ENCODE data around the gene BEGAIN.

DNA sequence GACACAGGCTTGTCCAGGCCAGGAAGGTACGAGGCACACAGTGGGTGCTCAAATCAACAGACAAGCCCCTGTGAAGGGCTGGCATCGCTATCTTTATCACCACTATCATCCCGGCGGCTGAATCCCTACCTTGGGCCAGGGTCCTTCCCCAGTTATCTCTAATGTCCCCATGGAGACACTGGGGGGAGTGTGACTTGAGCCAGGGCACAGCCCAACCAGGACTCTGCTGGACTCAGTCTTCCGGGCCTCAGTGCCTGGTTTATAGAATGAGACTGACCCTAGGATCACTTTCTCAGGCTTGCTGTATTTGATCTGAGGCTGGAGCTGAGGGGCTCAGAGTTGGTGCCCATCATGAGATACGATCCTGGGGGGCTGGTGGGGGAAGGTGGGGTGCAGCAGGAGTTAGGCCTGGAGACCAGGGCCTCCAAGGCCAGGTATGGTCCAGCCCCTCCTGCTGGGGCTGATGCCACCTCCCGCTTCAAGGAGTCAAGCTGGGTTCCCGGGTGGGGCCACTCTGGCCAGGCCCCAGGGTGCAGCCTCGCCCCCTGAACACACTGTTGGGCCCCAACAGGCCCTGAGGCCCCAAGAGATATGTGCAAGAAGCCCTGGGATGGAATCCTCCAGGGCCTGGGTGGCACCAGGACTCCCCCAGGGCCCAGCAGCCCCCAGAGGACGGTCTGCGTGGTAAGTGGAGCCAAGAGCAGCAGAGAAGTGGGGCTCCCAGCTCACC is 11.8 kb downstream of the BEGAIN start:
- TF ChIP-seq CTCF (IDR thresholded peaks at IDR 0.05) (no peak), POLR2A (IDR thresholded peaks at IDR 0.05) (no peak), POLR2AphosphoS5 (IDR thresholded peaks at IDR 0.05) (no peak)
